CD4-positive, CD25-positive, alpha-beta regulatory T cell (primary cell): ENCODE data around the gene DOCK8. TPM values are rescaled to one million over a fixed set of nuclear protein-coding genes. Genes with fewer than 3 reads are reported as not detected.
A peak's percentile ranks its signal among the peaks of the same experiment; 100 is the strongest.
"Not testable (repeated sequence)": the region's sequence is repeated elsewhere in the genome, so short reads cannot be mapped to it uniquely, and the experiment has no call there.

Source experiments
- ATAC-seq, 2 donors: fragments of 150-1000 bp; cut with Tn5 transposase; one replicate each; pipeline ENCODE4 v1.10.0; 2021; ENCODE audit warnings: low read depth in 2 of 2, moderate number of reproducible peaks in 2 of 2, moderate library complexity in 1 of 2
- DNase-seq, 3 donors: peaks; one replicate each; pipeline versions ENCODE4 v3.0.0 to v3.0.0-alpha.2; 2012 to 2022; ENCODE audit warnings: mixed read lengths in 1 of 3
- H3K27ac ChIP-seq: one replicate; pipeline ENCODE4 v1.7.0; 2013; ENCODE audit warnings: mild to moderate bottlenecking, low read length; ENCODE audit not compliant: insufficient read depth, poor library complexity, severe bottlenecking
- H3K27me3 ChIP-seq: one replicate; pipeline ENCODE4 v1.7.0; 2013; ENCODE audit warnings: low read length; ENCODE audit not compliant: control insufficient read depth, insufficient read depth
- H3K36me3 ChIP-seq: one replicate; pipeline ENCODE4 v1.7.0; 2013; ENCODE audit warnings: mild to moderate bottlenecking, low read length, moderate library complexity; ENCODE audit not compliant: control insufficient read depth, insufficient read depth
- H3K4me1 ChIP-seq: 2 replicates; pipeline ENCODE4 v1.7.0; 2013; ENCODE audit warnings: mild to moderate bottlenecking, low read length; ENCODE audit not compliant: insufficient read depth, control insufficient read depth, poor library complexity, severe bottlenecking
- H3K4me3 ChIP-seq: one replicate; pipeline ENCODE4 v1.7.0; 2013; ENCODE audit warnings: low read depth, mild to moderate bottlenecking, low read length, moderate library complexity
- H3K9me3 ChIP-seq, 2 experiments: 1 replicate in 1 of 2; 2 replicates in 1 of 2; pipeline ENCODE4 v1.7.0; 2013; ENCODE audit warnings: low read length in 2 of 2, mild to moderate bottlenecking in 1 of 2, moderate library complexity in 1 of 2; ENCODE audit not compliant: control insufficient read depth in 2 of 2
- H3K27ac Mint-ChIP-seq, 3 donors: one replicate each; pipeline ENCODE4 v1.8.0; 2020 to 2022; ENCODE audit warnings: mild to moderate bottlenecking in 3 of 3, mixed read lengths in 3 of 3, moderate library complexity in 2 of 3
- H3K27me3 Mint-ChIP-seq: one replicate; pipeline ENCODE4 v1.8.0; 2022; ENCODE audit warnings: mild to moderate bottlenecking, mixed read lengths
- H3K36me3 Mint-ChIP-seq: one replicate; pipeline ENCODE4 v1.8.0; 2020; ENCODE audit warnings: mixed read lengths
- H3K4me1 Mint-ChIP-seq, 4 donors: one replicate each; pipeline ENCODE4 v1.8.0; 2020 to 2022; ENCODE audit warnings: mixed read lengths in 4 of 4, mild to moderate bottlenecking in 1 of 4
- H3K4me3 Mint-ChIP-seq, 4 donors: one replicate each; pipeline ENCODE4 v1.8.0; 2020 to 2022; ENCODE audit warnings: mild to moderate bottlenecking in 4 of 4, mixed read lengths in 4 of 4, moderate library complexity in 3 of 4
- H3K9me3 Mint-ChIP-seq, 7 donors: one replicate each; pipeline ENCODE4 v1.8.0; 2020 to 2022; ENCODE audit warnings: mixed read lengths in 7 of 7, mild to moderate bottlenecking in 3 of 7, moderate library complexity in 2 of 7
- polyA plus RNA-seq, 4 donors: library from polyadenylated mRNA; unstranded; fragments of 300-500 nt; fragmentation: Illumina TruSeq; gene quantifications; one replicate each; pipeline ENCODE4 v1.2.3, GENCODE V29; 2021
- total RNA-seq: library from RNA; stranded (reverse); gene quantifications from one replicate; pipeline ENCODE4 v1.2.3, GENCODE V29; 2022

Gene DOCK8
- total RNA-seq: 219 TPM
- 10 to 100 TPM; 51.8 to 59.2 (median 53.8) TPM for polyA plus RNA-seq

- peaks cover 0 to 21% (median 13%) of the 10 kb centered on the region in 4 donors for H3K4me1 Mint-ChIP-seq
- no peaks in the 10 kb centered on the region for H3K36me3 Mint-ChIP-seq
- ATAC-seq: peak; percentile 76 to 82
- Histone ChIP-seq H3K4me1 (peaks cover 11% of the 10 kb centered on the region), H3K27me3 (peaks cover 3% of the 10 kb centered on the region), H3K9me3 (no peaks in the 10 kb centered on the region), H3K36me3 (no peaks in the 10 kb centered on the region), H3K4me3 (peak within 1 kb of the TSS; percentile 71), H3K27ac (no peak within 1 kb of the TSS)
- DNase-seq: peak; percentile 25 to 83 (median 34)
- no peaks in the 10 kb centered on the region for H3K9me3 Mint-ChIP-seq
- H3K4me3 Mint-ChIP-seq: peak within 1 kb of the TSS; percentile 89 to 93 (median 92)
- H3K27ac Mint-ChIP-seq: peak within 1 kb of the TSS in 2 of 3 donors; percentile 57 to 87
- H3K27me3 Mint-ChIP-seq: peaks cover 10% of the 10 kb centered on the region
Observed at GRCh38 chr9:214648-215493, at the start of gene DOCK8. Gene DOCK8 (plus strand): TSS chr9:214865. CDS start chr9:214977, 112 bp downstream.

- H3K27me3 ChIP-seq, H3K27ac ChIP-seq, H3K36me3 ChIP-seq: not testable (repeated sequence)
Observed at GRCh38 chr9:169757-170156, 44.9 kb upstream of the DOCK8 start.

GRCh38 chr9:178140-178825, 36.4 kb upstream of the DOCK8 start:
- DNase-seq: peak; percentile 0 to 24 (median 4)
- not testable (repeated sequence) for H3K9me3 Mint-ChIP-seq, H3K27me3 Mint-ChIP-seq, H3K36me3 ChIP-seq, H3K27me3 ChIP-seq, H3K36me3 Mint-ChIP-seq, H3K4me3 ChIP-seq, H3K4me1 ChIP-seq, H3K9me3 ChIP-seq, ATAC-seq
- Mint-ChIP-seq H3K4me3 (peak overlapping the region; percentile 51 to 90 (median 70)), H3K4me1 (peaks cover 2 to 11% (median 8%) of the 10 kb centered on the region in 4 donors), H3K27ac (peak overlapping the region; percentile 73 to 88 (median 86))
- H3K27ac ChIP-seq: peak overlapping the region; percentile 55

More at GRCh38 chr9:169757-170156, 44.9 kb upstream of the DOCK8 start:
- not testable (repeated sequence) for H3K9me3 ChIP-seq, H3K4me1 Mint-ChIP-seq, ATAC-seq, H3K9me3 Mint-ChIP-seq, DNase-seq, H3K4me1 ChIP-seq, H3K4me3 Mint-ChIP-seq, H3K36me3 Mint-ChIP-seq, H3K4me3 ChIP-seq, H3K27ac Mint-ChIP-seq, H3K27me3 Mint-ChIP-seq

- H3K27me3 ChIP-seq, H3K27me3 Mint-ChIP-seq, H3K4me1 ChIP-seq, H3K9me3 Mint-ChIP-seq, H3K36me3 ChIP-seq, H3K36me3 Mint-ChIP-seq, ATAC-seq, H3K9me3 ChIP-seq: not testable (repeated sequence)
- Mint-ChIP-seq H3K4me1 (peaks cover 2 to 11% (median 8%) of the 10 kb centered on the region in 4 donors), H3K4me3 (peak within 1 kb of the TSS; percentile 51 to 90 (median 70)), H3K27ac (peak within 1 kb of the TSS; percentile 73 to 88 (median 86))
- H3K4me3 ChIP-seq: peak within 1 kb of the TSS; percentile 31
- peak within 1 kb of the TSS; percentile 55 for H3K27ac ChIP-seq
- peak in 2 of 3 donors; percentile 85 to 86 for DNase-seq
Observed at GRCh38 chr9:178970-179383, 35.7 kb upstream of the DOCK8 start, which contains the start of gene ZNG1A. Gene ZNG1A (minus strand): TSS chr9:179056. CDS start chr9:178969, 87 bp downstream.

- H3K27ac Mint-ChIP-seq, H3K4me1 Mint-ChIP-seq, ATAC-seq, H3K9me3 Mint-ChIP-seq, H3K4me3 Mint-ChIP-seq, H3K36me3 Mint-ChIP-seq, H3K4me1 ChIP-seq, H3K36me3 ChIP-seq, H3K27me3 ChIP-seq, H3K27ac ChIP-seq, DNase-seq, H3K9me3 ChIP-seq, H3K4me3 ChIP-seq: not testable (repeated sequence)
- peaks cover 10% of the 10 kb centered on the region for H3K27me3 Mint-ChIP-seq
Observed at GRCh38 chr9:199601-200000, 15.1 kb upstream of the DOCK8 start.

- no peaks in the 10 kb centered on the region for H3K36me3 Mint-ChIP-seq
- H3K4me1 Mint-ChIP-seq: no peaks in the 10 kb centered on the region
- no peak for ATAC-seq
- H3K4me3 ChIP-seq: no peak overlapping the region
- H3K4me1 ChIP-seq: no peaks in the 10 kb centered on the region
- peaks cover 7% of the 10 kb centered on the region for H3K27me3 ChIP-seq
- H3K9me3 Mint-ChIP-seq: no peaks in the 10 kb centered on the region
- peaks cover 30% of the 10 kb centered on the region for H3K27me3 Mint-ChIP-seq
- peak overlapping the region in 1 of 3 donors; percentile 33 for H3K27ac Mint-ChIP-seq
- no peaks in the 10 kb centered on the region for H3K36me3 ChIP-seq
- no peaks in the 10 kb centered on the region for H3K9me3 ChIP-seq
- no peak overlapping the region for H3K4me3 Mint-ChIP-seq
- no peak overlapping the region for H3K27ac ChIP-seq
- no peak for DNase-seq
Observed at GRCh38 chr9:206481-206880, 8.2 kb upstream of the DOCK8 start.

DNA sequence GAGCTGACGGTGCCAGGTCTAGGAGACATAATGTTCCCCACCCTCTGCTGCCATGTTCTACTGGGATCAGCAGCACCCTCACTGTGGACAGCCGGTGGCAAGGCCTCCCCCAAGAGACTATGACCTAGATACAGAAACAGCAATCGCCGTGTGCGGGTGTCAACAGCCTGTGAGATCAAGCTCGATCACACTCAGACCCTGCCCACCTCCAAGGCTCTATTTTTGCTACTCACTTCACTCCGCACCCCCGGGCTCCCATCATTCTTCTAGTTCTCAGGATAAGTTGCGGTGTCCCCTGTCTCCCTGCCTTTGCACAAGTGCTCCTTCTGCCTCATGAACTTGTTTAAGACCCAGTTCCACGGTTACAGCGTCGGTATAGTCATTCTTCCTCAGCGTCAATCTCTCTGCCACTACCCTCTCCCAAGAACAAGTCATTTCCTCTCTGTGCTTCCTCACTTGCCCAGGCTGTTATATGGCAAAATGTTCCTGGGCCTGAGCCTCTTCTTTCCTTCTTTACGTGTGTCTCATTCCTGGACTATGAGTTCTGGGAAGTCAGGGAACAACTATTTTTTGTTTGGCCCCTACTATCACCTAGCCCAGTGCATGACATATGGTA, 5.4 kb upstream of the DOCK8 start:
- Mint-ChIP-seq H3K4me3 (no peak overlapping the region), H3K4me1 (peaks cover 0 to 4% (median 0%) of the 10 kb centered on the region in 4 donors), H3K27me3 (peaks cover 27% of the 10 kb centered on the region), H3K27ac (peak overlapping the region in 1 of 3 donors; percentile 68), H3K36me3 (no peaks in the 10 kb centered on the region), H3K9me3 (no peaks in the 10 kb centered on the region)
- no peaks in the 10 kb centered on the region for H3K36me3 ChIP-seq
- peaks cover 4% of the 10 kb centered on the region for H3K27me3 ChIP-seq
- H3K4me1 ChIP-seq: no peaks in the 10 kb centered on the region
- ATAC-seq: no peak
- H3K27ac ChIP-seq: no peak overlapping the region
- no peak for DNase-seq
- H3K9me3 ChIP-seq: no peaks in the 10 kb centered on the region
- H3K4me3 ChIP-seq: no peak overlapping the region
